ENCODE results near the gene RHOT2.

DNA sequence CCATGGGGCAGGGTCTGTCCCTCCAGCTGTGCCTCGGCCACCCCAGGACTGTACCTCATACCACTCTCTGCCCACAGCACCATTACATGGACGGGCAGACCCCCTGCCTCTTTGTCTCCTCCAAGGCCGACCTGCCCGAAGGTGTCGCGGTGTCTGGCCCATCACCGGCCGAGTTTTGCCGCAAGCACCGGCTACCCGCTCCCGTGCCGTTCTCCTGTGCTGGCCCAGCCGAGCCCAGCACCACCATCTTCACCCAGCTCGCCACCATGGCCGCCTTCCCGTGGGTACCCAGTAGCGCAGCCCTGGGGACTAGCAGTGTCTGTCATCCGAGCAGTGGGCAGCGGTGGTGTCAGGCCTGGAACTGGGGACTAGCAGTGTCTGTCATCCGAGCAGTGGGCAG, 4.9 kb downstream of the RHOT2 start:
- TF ChIP-seq, protein P1, sequence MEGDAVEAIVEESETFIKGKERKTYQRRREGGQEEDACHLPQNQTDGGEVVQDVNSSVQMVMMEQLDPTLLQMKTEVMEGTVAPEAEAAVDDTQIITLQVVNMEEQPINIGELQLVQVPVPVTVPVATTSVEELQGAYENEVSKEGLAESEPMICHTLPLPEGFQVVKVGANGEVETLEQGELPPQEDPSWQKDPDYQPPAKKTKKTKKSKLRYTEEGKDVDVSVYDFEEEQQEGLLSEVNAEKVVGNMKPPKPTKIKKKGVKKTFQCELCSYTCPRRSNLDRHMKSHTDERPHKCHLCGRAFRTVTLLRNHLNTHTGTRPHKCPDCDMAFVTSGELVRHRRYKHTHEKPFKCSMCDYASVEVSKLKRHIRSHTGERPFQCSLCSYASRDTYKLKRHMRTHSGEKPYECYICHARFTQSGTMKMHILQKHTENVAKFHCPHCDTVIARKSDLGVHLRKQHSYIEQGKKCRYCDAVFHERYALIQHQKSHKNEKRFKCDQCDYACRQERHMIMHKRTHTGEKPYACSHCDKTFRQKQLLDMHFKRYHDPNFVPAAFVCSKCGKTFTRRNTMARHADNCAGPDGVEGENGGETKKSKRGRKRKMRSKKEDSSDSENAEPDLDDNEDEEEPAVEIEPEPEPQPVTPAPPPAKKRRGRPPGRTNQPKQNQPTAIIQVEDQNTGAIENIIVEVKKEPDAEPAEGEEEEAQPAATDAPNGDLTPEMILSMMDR (conservative IDR thresholded peaks at IDR 0.05; ENCODE audit: low read depth, low read length), result no peak
- TF ChIP-seq EZH2 (IDR thresholded peaks at IDR 0.05; ENCODE audit: borderline replicate concordance, low read depth, low read length, poor library complexity, severe bottlenecking), result no peak
